Heart right ventricle (tissue), 16 donors: Measurements from ENCODE around the gene BID. TPM values are rescaled to one million over a fixed set of nuclear protein-coding genes. Genes with fewer than 3 reads are reported as not detected.
A peak's percentile ranks its signal among the peaks of the same experiment; 100 is the strongest.

ENCODE experiments used
- ATAC-seq, 8 donors: fragments of 200-7000 bp; cut with Tn5 transposase; one replicate each; pipeline ENCODE4 v1.9.1; 2020; ENCODE audit warnings: mild to moderate bottlenecking in 8 of 8, moderate library complexity in 8 of 8, moderate number of reproducible peaks in 1 of 8
- DNase-seq, 2 donors: peaks; one replicate each; pipeline ENCODE4 v3.0.0-alpha.2; 2020
- H3K27ac ChIP-seq, 10 donors: fragments of 200-600 bp; sonication (generic) in 2 of 10; one replicate each; pipeline versions ENCODE4 v1.5.0 to v1.8.0; 2020 to 2022; ENCODE audit warnings: mild to moderate bottlenecking in 3 of 10
- H3K27me3 ChIP-seq, 7 donors: fragments of 200-600 bp; one replicate each; pipeline ENCODE4 v1.8.0; 2021 to 2022; ENCODE audit warnings: mild to moderate bottlenecking in 2 of 7
- H3K36me3 ChIP-seq, 9 donors: fragments of 200-600 bp; sonication (generic) in 1 of 9; one replicate each; pipeline versions ENCODE4 v1.5.0 to v1.8.0; 2020 to 2022; ENCODE audit warnings: mild to moderate bottlenecking in 2 of 9
- H3K4me1 ChIP-seq, 9 donors: fragments of 200-600 bp; sonication (generic) in 1 of 9; one replicate each; pipeline versions ENCODE4 v1.5.0 to v1.8.0; 2020 to 2022; ENCODE audit warnings: mild to moderate bottlenecking in 4 of 9
- H3K4me3 ChIP-seq, 10 donors: fragments of 200-600 bp; sonication (generic) in 2 of 10; one replicate each; pipeline versions ENCODE4 v1.5.0 to v1.8.0; 2020 to 2022; ENCODE audit warnings: mild to moderate bottlenecking in 7 of 10, moderate library complexity in 2 of 10
- H3K9me3 ChIP-seq, 11 donors: fragments of 200-600 bp in 10 of 11; sonication (generic) in 2 of 11; one replicate each; pipeline versions ENCODE4 v1.5.0 to v1.8.0; 2013 to 2022; ENCODE audit warnings: mild to moderate bottlenecking in 2 of 11, control low read depth in 1 of 11, moderate library complexity in 1 of 11
- CTCF ChIP-seq, 9 donors: fragments of 200-600 bp; sonication (generic) in 2 of 9; IDR thresholded peaks; one replicate each; pipeline versions ENCODE4 v1.5.0 to v1.8.0; 2021 to 2022; ENCODE audit warnings: antibody characterized with exemption in 9 of 9, mild to moderate bottlenecking in 5 of 9, moderate library complexity in 1 of 9
- WGBS, 2 donors: extraction: QIAGEN DNeasy Blood & Tissue Kit; methylation state at CpG; one replicate each; pipeline ENCODE4 v1.1.7; 2013; ENCODE audit warnings: inconsistent platforms in 1 of 2; 5-methylcytosine and 5-hydroxymethylcytosine counted together
- intact Hi-C, 10 donors: fragments of 100-400 bp; cut with DNase I; formaldehyde crosslinking; loops; one replicate each; pipeline versions ENCODE4 v1.11.1 to v1.14.2; 2022
- polyA plus RNA-seq, 2 donors: library from polyadenylated mRNA; stranded (reverse); fragments of 200-250 nt; gene quantifications; one replicate each; pipeline ENCODE4 v1.2.3, GENCODE V29; 2013
- total RNA-seq, 10 donors: library from RNA; stranded (reverse); fragmentation: NEBNext Ultra II Directional in 3 of 10; extraction: Animal tissue kit (Norgen Biotek cat#: 25700) in 3 of 10; gene quantifications; one replicate each; pipeline versions ENCODE4 v1.2.1 to v1.2.4, GENCODE V29; 2021 to 2023
- donor health status: Arrhythmogenic right ventricular cardiomyopathy.
- donor health status: ischemic (EF 13 %, LVEDD 7.1; RV severe dilation, severe dysfunction).
- donor health status: healthy with polysubstance abuse.
- donor health status: DM: no; HTN: yes; CAD: no.
- donor health status: DM: no; HTN: no; CAD: no.
- donor health status: ischemic (EF 25% LVEDD 6.9; RV normal size, moderate dysfunction).
- donor health status: ischemic (EF 25% LVEDD 5.7; RV mildly dilated, moderate dysfunction).
- donor health status: healthy.
- donor health status: DM: yes; HTN: yes; CAD: no.
- donor health status: Ischemic cardiomyopathy.
- donor health status: ischemic (EF 35%, LVEDD 5.7; RV mildly dilated, moderate dysfunction).
- donor health status: nonischemic (EF 11% LVEDD 7.7; RV severe dilation, severe dysfunction).
- donor health status: DM: yes; HTN: yes; CAD: no.
- donor health status: PGD.
- donor health status: ischemic (EF 29% LVEDD 5.4; RV normal size, mild dysfunction).
- donor health status: nonischemic (EF 23%, LVEDD 6.1; RV moderate dilation, normal function).

Gene BID
- total and polyA plus RNA-seq, 12 donors, result 5.6 to 42.9 (median 10.9) TPM

DNA sequence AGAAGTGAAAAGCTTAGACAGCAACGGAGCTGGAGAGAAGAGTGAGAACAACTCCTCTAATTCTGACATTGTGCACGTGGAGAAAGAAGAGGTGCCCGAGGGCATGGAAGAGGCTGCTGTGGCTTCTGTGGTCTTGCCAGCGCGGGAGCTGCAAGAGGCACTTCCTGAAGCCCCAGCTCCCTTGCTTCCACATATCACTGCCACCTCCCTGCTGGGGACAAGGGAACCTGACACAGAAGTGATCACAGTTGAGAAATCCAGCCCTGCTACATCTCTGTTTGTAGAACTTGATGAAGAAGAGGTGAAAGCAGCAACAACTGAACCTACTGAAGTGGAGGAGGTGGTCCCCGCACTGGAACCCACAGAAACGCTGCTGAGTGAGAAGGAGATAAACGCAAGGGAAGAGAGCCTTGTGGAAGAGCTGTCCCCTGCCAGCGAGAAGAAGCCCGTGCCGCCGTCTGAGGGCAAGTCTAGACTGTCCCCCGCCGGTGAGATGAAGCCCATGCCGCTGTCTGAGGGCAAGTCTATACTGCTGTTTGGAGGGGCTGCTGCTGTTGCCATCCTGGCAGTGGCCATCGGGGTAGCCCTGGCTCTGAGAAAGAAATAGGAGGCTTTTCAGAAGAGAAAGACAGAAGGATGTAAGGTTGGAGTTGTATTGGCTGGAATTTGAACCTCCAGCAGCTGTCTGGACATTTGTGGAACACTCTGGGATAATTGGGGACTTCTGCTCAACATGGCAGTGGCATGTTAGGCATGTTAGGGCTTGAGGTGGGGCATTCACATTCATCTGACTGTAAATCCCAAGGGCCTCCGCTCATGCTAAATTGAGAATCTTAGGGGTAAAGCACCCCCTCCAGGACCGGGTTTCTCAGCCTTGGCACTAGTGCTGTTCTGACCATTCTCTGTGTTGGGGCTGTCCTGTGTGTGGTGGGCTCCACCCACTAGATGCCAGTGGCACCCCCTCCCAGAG, 47.1 kb downstream of the BID start:
- Histone ChIP-seq H3K9me3 (no peaks in the 10 kb centered on the region), H3K27me3 (no peaks in the 10 kb centered on the region), H3K36me3 (peaks cover 0 to 61% (median 25%) of the 10 kb centered on the region in 9 donors), H3K4me1 (peaks cover 6 to 53% (median 24%) of the 10 kb centered on the region in 9 donors), H3K27ac (peak overlapping the region in 9 of 10 donors; percentile 38 to 85 (median 78)), H3K4me3 (no peak overlapping the region)
- no peak for DNase-seq
- ATAC-seq, result peak in 5 of 8 donors; percentile 6 to 41 (median 17)
- WGBS, 2 donors, result 76 to 80% methylated on average over 18 of the region's 18 CpGs
- intact Hi-C loops, result loop anchor here in 3 of 10 donors (10.0 kb wide), 2 partner anchors 162 to 172 kb away; partner anchors contain the start of gene SLC25A18 (in 2 of the 3)
- no peak for TF ChIP-seq CTCF (IDR thresholded peaks at IDR 0.05)

GRCh38 chr22:17726006-17726927, 48.0 kb downstream of the BID start:
- ATAC-seq (peak in 5 of 8 donors; percentile 10 to 68 (median 33)), DNase-seq (no peak)
- Histone ChIP-seq H3K9me3 (no peaks in the 10 kb centered on the region), H3K36me3 (peaks cover 0 to 52% (median 25%) of the 10 kb centered on the region in 9 donors), H3K4me3 (no peak overlapping the region), H3K27ac (peak overlapping the region in 9 of 10 donors; percentile 71 to 85 (median 78)), H3K4me1 (peaks cover 6 to 53% (median 24%) of the 10 kb centered on the region in 9 donors), H3K27me3 (no peaks in the 10 kb centered on the region)
- TF ChIP-seq CTCF (IDR thresholded peaks at IDR 0.05), result no peak
- intact Hi-C loops, result loop anchor here in 3 of 10 donors (10.0 kb wide), 2 partner anchors 161 to 171 kb away; partner anchors contain the start of gene SLC25A18 (in 2 of the 3)
- WGBS, 2 donors, result 82 to 84% methylated on average over 13 of the region's 13 CpGs

DNA sequence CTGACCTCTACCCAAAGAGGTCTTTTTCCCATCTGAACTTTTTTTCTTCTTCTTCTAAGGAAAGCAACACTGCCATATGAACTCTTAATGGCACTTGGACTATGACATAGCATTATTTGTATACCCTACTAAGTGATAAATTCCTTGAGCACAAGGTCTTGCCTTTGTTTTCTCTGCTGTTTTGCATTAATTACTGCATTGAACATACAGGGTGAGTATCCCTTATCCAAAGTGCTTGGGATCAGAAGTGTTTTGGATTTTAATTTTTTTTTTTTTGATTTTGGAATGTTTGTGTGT, 48.8 kb downstream of the BID start:
- TF ChIP-seq CTCF (IDR thresholded peaks at IDR 0.05), result no peak
- DNase-seq (no peak), ATAC-seq (no peak)

More for the DNA sequence above, 48.8 kb downstream of the BID start:
- peaks cover 0 to 44% (median 22%) of the 10 kb centered on the region in 9 donors for H3K36me3 ChIP-seq
- H3K4me3 ChIP-seq, result no peak overlapping the region
- H3K27ac ChIP-seq, result peak overlapping the region; percentile 59 to 85 (median 78)
- no peaks in the 10 kb centered on the region for H3K9me3 ChIP-seq
- no peaks in the 10 kb centered on the region for H3K27me3 ChIP-seq
- peaks cover 6 to 53% (median 24%) of the 10 kb centered on the region in 9 donors for H3K4me1 ChIP-seq
- intact Hi-C loops, result loop anchor here in 3 of 10 donors (10.0 kb wide), 2 partner anchors 161 to 171 kb away; partner anchors contain the start of gene SLC25A18 (in 2 of the 3)
